A673 (cell line): ENCODE data around the gene B9D2.

Experiments used
- CTCF ChIP-seq: fragments of 300-800, 200-600 bp; sonication (generic); conservative IDR thresholded peaks from 2 replicates; pipeline ENCODE4 v1.5.1; 2017; ENCODE audit warnings: low read depth, mild to moderate bottlenecking, antibody characterized with exemption, low read length, moderate library complexity, mixed read lengths
- EZH2 ChIP-seq: fragments of 200-600 bp; sonication (generic); IDR thresholded peaks from 2 replicates; pipeline ENCODE4 v1.6.1; 2017; ENCODE audit warnings: borderline replicate concordance, low read depth, mild to moderate bottlenecking, mixed read lengths, antibody characterized with exemption, low read length; ENCODE audit not compliant: poor library complexity, severe bottlenecking

GRCh38 chr19:41355035-41355434 lies 8.9 kb downstream of the B9D2 start:
- TF ChIP-seq EZH2 (no peak), CTCF (no peak)
